ENCODE data around the gene CAND2.

The CAND2 gene

DNA sequence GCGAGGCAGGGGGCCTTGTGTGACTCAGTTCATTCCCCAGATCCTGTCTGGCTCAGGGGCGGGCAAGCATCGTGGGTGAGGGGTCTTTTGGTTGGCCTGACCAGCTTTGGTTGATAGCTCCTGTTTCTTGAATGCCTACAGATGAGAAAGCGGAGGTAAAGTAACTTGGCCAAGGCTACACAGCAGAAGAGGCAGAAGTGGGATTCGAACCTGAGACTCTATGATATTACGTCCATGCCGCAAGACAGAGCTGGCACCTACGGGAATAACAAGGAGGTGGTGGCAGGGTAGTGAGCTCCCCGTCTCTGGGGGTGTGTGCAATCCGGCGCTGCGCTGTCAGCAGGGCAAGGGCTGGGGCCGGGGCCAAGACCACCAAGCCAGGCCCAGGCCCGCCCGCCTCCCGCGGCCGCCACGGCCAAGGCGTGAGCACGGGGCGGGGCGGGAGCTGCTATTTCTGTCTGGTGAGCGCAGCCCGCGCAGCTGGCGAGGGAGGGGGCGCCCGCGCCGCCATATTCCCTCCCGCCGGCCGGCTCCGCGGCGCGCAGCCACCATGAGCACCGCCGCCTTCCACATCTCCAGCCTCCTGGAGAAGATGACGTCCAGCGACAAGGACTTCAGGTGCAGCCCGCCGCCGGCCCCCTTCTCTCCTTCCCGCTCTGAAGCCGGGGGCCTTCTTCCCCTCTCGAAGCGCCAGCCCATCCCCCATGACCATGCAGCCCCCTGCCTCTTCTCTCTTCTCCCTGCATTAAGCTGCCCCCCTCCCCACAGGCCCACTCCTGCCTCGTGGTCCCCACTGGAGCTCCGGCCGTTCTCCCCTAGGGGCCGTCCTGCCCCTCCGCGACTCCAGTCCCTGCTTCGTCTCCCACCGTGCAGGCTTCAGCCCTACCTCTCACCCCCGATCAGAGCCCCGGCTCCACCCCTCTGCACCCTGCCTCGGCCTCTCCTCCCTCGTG is at the start of gene CAND2:
Gene CAND2, plus strand, starts transcription at position 510 of the 953 bp plus-strand sequence. Its CDS starts 41 bp downstream, at position 551.
- H3K4me1 ChIP-seq (ENCODE audit: control insufficient read depth, insufficient read depth, low read length) = peaks cover 20% of the 10 kb centered on the region
- H3K9ac ChIP-seq (ENCODE audit: low read length in 2 of 2) = peak within 1 kb of the TSS; percentile 40 to 89
- peaks cover 0 to 3% of the 10 kb centered on the region in 2 donors for H3K36me3 ChIP-seq (ENCODE audit: control insufficient read depth in 2 of 2, insufficient read depth in 2 of 2, low read length in 2 of 2)
- H3K4me3 ChIP-seq (ENCODE audit: low read length in 2 of 2) = peak within 1 kb of the TSS; percentile 67 to 86
- H3K27me3 ChIP-seq (ENCODE audit: control insufficient read depth in 1 of 2, insufficient read depth in 2 of 2, low read length in 2 of 2) = no peaks in the 10 kb centered on the region
- H3K9me3 ChIP-seq (ENCODE audit: control insufficient read depth in 2 of 2, low read length in 2 of 2) = no peaks in the 10 kb centered on the region
- H3K27ac ChIP-seq (ENCODE audit: low read length) = peak within 1 kb of the TSS; percentile 79

DNA sequence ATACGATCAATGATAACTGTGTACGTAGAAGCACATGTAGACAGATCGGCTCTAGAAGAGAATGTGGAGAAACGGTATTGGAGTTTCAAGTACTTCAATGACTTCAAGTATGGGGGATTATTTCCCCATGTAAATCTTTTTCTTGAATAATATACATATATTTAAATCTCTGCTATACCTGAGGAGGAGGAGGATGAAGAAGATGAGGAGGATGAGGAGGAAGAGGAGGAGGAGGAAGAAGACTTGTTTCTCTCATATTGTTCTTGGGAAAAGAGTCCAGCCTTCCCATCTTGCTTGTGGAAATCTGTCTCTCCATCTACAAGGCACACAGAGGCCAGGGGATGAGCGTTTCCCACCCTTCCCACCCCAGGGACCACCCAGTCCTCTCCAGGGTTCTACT is 48.0 kb upstream of the CAND2 start:
- no peaks in the 10 kb centered on the region for H3K27me3 ChIP-seq (ENCODE audit: control insufficient read depth in 1 of 2, insufficient read depth in 2 of 2, low read length in 2 of 2)
- no peaks in the 10 kb centered on the region for H3K9me3 ChIP-seq (ENCODE audit: control insufficient read depth in 2 of 2, low read length in 2 of 2)
- H3K36me3 ChIP-seq (ENCODE audit: control insufficient read depth in 2 of 2, insufficient read depth in 2 of 2, low read length in 2 of 2) = no peaks in the 10 kb centered on the region
- H3K27ac ChIP-seq (ENCODE audit: low read length) = no peak overlapping the region
- H3K4me3 ChIP-seq (ENCODE audit: low read length in 2 of 2) = no peak overlapping the region
- no peak overlapping the region for H3K9ac ChIP-seq (ENCODE audit: low read length in 2 of 2)
- H3K4me1 ChIP-seq (ENCODE audit: control insufficient read depth, insufficient read depth, low read length) = peaks cover 7% of the 10 kb centered on the region

DNA sequence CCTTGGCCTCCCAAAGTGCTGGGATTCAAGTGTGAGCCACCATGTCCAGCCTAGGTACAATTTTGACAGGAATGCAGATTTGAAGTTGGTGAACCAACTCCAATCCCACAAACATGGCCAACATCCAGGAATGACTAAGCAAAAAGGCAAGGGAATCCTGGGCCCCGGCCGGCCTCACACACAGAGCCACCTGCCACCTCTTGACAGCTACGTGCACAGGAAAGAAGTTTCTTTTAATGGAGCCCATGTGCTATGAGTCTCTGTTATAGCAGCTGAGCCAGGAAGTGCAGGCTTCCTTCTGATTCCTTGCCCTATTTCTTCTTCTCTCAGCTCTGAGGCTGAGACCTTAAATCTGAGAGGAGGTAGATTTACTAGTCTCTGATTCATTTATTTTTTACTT is 46.3 kb upstream of the CAND2 start:
- H3K27me3 ChIP-seq (ENCODE audit: control insufficient read depth in 1 of 2, insufficient read depth in 2 of 2, low read length in 2 of 2) = no peaks in the 10 kb centered on the region
- H3K9me3 ChIP-seq (ENCODE audit: control insufficient read depth in 2 of 2, low read length in 2 of 2) = no peaks in the 10 kb centered on the region
- H3K9ac ChIP-seq (ENCODE audit: low read length in 2 of 2) = no peak overlapping the region
- no peak overlapping the region for H3K4me3 ChIP-seq (ENCODE audit: low read length in 2 of 2)
- peaks cover 7% of the 10 kb centered on the region for H3K4me1 ChIP-seq (ENCODE audit: control insufficient read depth, insufficient read depth, low read length)
- H3K27ac ChIP-seq (ENCODE audit: low read length) = peak overlapping the region; percentile 18
- H3K36me3 ChIP-seq (ENCODE audit: control insufficient read depth in 2 of 2, insufficient read depth in 2 of 2, low read length in 2 of 2) = no peaks in the 10 kb centered on the region

DNA sequence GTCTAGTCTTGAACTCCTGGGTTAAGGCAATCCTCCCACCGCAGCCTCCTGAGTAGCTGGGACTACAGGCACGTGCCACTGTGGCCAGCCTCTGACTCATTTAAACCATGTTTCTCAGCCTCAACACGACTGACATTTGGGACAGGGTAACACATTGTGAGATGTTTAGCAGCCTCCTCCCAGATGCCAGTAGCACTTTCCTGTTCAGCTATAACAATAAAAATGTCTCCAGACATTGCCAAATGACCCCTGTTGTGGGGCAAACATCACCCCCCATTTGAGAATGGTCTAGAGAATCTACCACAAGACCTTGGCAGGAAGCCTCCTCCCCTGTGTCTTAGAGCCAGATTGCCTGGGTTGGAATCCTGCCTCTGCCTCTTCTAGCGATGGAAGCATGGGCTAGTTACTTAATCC is 45.8 kb upstream of the CAND2 start:
- H3K4me3 ChIP-seq (ENCODE audit: low read length in 2 of 2) = no peak overlapping the region
- no peaks in the 10 kb centered on the region for H3K36me3 ChIP-seq (ENCODE audit: control insufficient read depth in 2 of 2, insufficient read depth in 2 of 2, low read length in 2 of 2)
- H3K27ac ChIP-seq (ENCODE audit: low read length) = peak overlapping the region; percentile 18
- H3K27me3 ChIP-seq (ENCODE audit: control insufficient read depth in 1 of 2, insufficient read depth in 2 of 2, low read length in 2 of 2) = no peaks in the 10 kb centered on the region
- H3K9ac ChIP-seq (ENCODE audit: low read length in 2 of 2) = no peak overlapping the region
- H3K9me3 ChIP-seq (ENCODE audit: control insufficient read depth in 2 of 2, low read length in 2 of 2) = no peaks in the 10 kb centered on the region
- H3K4me1 ChIP-seq (ENCODE audit: control insufficient read depth, insufficient read depth, low read length) = peaks cover 7% of the 10 kb centered on the region

DNA sequence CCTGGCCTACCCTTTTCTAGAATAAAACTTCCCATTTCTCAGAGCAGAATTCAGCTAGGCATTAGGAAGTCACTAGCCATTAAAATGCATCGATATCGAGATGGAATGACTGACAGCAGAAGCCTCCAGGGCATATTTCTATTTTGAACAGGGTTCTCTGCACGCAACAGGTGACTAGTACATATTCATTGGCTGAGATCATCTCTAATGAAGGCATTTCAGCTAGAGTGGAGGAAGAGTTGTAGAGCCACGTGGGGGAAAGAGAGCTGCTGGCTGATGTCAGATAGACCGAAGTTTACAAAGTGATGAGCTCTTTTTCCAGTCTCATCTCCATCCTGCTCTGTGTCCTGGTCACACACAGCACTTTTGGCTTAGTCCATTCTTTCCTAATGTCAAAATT is 44.9 kb upstream of the CAND2 start:
- Histone ChIP-seq H3K9ac (ENCODE audit: low read length in 2 of 2) (no peak overlapping the region), H3K36me3 (ENCODE audit: control insufficient read depth in 2 of 2, insufficient read depth in 2 of 2, low read length in 2 of 2) (no peaks in the 10 kb centered on the region), H3K27ac (ENCODE audit: low read length) (no peak overlapping the region), H3K4me1 (ENCODE audit: control insufficient read depth, insufficient read depth, low read length) (peaks cover 7% of the 10 kb centered on the region), H3K27me3 (ENCODE audit: control insufficient read depth in 1 of 2, insufficient read depth in 2 of 2, low read length in 2 of 2) (no peaks in the 10 kb centered on the region), H3K9me3 (ENCODE audit: control insufficient read depth in 2 of 2, low read length in 2 of 2) (no peaks in the 10 kb centered on the region), H3K4me3 (ENCODE audit: low read length in 2 of 2) (no peak overlapping the region)

DNA sequence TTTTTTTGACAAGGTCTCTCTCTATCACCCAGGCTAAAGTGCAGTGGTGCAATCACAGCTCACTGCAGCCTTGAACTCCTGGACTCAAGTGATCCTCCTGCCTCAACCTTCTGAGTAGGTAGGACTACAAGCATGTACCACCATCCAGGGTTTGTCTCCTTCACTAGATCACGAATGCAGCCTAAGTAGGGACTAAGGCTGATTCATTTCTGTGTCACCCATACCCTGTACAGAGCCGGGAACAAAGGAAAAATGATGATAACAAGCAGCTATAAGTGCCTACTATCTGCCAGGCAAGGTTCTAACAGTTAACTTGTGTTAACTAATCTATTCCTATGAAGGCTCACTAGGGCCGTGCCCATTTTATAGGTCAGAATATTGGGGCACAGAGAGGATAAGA is 44.4 kb upstream of the CAND2 start:
- Histone ChIP-seq H3K36me3 (ENCODE audit: control insufficient read depth in 2 of 2, insufficient read depth in 2 of 2, low read length in 2 of 2) (no peaks in the 10 kb centered on the region), H3K27me3 (ENCODE audit: control insufficient read depth in 1 of 2, insufficient read depth in 2 of 2, low read length in 2 of 2) (no peaks in the 10 kb centered on the region), H3K4me1 (ENCODE audit: control insufficient read depth, insufficient read depth, low read length) (peaks cover 7% of the 10 kb centered on the region), H3K9me3 (ENCODE audit: control insufficient read depth in 2 of 2, low read length in 2 of 2) (no peaks in the 10 kb centered on the region), H3K9ac (ENCODE audit: low read length in 2 of 2) (no peak overlapping the region), H3K4me3 (ENCODE audit: low read length in 2 of 2) (no peak overlapping the region), H3K27ac (ENCODE audit: low read length) (no peak overlapping the region)

DNA sequence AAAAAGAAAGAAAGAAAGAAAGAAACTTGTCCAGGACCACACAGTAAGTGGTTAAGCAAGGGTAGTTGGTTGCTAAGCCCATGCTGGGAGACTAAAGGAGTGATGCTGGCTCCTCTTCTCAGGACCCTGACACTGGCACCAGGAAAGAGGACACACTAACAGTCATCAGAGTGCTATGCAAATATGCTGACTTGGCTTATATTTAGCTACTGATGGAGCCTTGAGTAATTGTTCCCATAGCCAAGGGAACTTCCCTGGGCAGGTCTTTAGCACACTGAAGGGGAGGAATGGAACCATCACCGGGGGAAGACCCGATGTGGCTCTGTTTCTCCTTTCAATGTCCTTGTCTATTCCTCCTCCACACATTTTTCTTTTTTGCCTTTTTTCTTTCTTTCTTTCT is 43.7 kb upstream of the CAND2 start:
- Histone ChIP-seq H3K9ac (ENCODE audit: low read length in 2 of 2) (no peak overlapping the region), H3K27me3 (ENCODE audit: control insufficient read depth in 1 of 2, insufficient read depth in 2 of 2, low read length in 2 of 2) (no peaks in the 10 kb centered on the region), H3K36me3 (ENCODE audit: control insufficient read depth in 2 of 2, insufficient read depth in 2 of 2, low read length in 2 of 2) (no peaks in the 10 kb centered on the region), H3K4me3 (ENCODE audit: low read length in 2 of 2) (no peak overlapping the region), H3K4me1 (ENCODE audit: control insufficient read depth, insufficient read depth, low read length) (peaks cover 9% of the 10 kb centered on the region), H3K27ac (ENCODE audit: low read length) (no peak overlapping the region), H3K9me3 (ENCODE audit: control insufficient read depth in 2 of 2, low read length in 2 of 2) (no peaks in the 10 kb centered on the region)

DNA sequence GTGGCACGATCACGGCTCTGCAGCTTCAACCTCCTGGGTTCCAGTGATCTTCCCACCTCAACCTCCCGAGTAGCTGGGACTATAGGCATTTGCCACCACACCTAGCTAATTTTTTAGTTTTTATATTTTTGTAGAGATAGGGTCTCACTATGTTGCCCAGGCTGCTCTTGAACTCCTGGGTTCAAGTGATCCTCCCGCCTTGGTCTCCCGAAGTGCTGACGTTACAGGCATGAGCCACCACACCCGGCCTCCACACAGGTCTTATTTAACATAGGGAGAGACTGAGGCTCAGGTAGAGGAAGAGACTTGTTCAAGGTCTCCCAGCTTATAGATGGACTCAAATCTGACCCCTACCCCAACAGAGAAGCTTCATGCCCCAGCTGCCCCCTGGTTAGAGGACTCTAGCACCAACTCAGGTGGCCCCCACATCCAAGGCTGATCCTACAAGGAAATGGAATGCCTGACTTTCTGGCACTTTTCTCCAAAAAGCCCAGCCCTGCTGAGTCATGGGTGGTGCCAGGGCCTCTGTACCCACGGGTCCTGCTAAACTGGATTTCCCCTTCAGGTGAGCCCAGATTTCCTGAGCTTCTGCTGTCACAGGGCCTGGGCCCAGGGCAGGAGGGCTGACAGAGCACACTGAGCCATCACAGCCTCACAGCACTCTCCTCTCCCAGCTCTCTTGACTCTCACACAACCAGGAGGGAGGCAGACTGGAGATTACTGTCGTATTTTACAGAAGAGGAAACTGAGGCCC is 43.0 kb upstream of the CAND2 start:
- Histone ChIP-seq H3K9ac (ENCODE audit: low read length in 2 of 2) (no peak overlapping the region), H3K9me3 (ENCODE audit: control insufficient read depth in 2 of 2, low read length in 2 of 2) (no peaks in the 10 kb centered on the region), H3K4me1 (ENCODE audit: control insufficient read depth, insufficient read depth, low read length) (peaks cover 15% of the 10 kb centered on the region), H3K36me3 (ENCODE audit: control insufficient read depth in 2 of 2, insufficient read depth in 2 of 2, low read length in 2 of 2) (no peaks in the 10 kb centered on the region), H3K27ac (ENCODE audit: low read length) (no peak overlapping the region), H3K27me3 (ENCODE audit: control insufficient read depth in 1 of 2, insufficient read depth in 2 of 2, low read length in 2 of 2) (no peaks in the 10 kb centered on the region), H3K4me3 (ENCODE audit: low read length in 2 of 2) (no peak overlapping the region)

DNA sequence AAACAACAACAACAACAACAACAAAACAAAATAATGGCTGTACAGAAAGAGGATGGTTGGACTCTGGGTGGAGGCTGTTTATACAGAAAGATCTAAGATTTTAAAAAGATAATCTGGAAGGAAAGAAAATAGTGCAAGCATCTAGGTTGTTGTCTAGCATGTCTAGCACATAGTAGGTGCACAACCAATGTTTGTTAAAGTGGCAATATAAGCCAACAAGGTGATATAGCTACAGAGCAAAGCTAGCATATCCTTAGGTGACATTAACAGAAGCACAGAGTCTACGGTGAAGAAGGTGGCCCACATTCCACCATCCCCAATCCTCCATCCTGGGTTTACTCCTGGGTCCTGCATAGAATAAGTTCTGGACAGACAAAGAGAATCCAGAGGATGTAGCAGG is 42.2 kb upstream of the CAND2 start:
- Histone ChIP-seq H3K27ac (ENCODE audit: low read length) (no peak overlapping the region), H3K9ac (ENCODE audit: low read length in 2 of 2) (no peak overlapping the region), H3K27me3 (ENCODE audit: control insufficient read depth in 1 of 2, insufficient read depth in 2 of 2, low read length in 2 of 2) (no peaks in the 10 kb centered on the region), H3K4me1 (ENCODE audit: control insufficient read depth, insufficient read depth, low read length) (peaks cover 20% of the 10 kb centered on the region), H3K4me3 (ENCODE audit: low read length in 2 of 2) (no peak overlapping the region), H3K9me3 (ENCODE audit: control insufficient read depth in 2 of 2, low read length in 2 of 2) (no peaks in the 10 kb centered on the region), H3K36me3 (ENCODE audit: control insufficient read depth in 2 of 2, insufficient read depth in 2 of 2, low read length in 2 of 2) (no peaks in the 10 kb centered on the region)

DNA sequence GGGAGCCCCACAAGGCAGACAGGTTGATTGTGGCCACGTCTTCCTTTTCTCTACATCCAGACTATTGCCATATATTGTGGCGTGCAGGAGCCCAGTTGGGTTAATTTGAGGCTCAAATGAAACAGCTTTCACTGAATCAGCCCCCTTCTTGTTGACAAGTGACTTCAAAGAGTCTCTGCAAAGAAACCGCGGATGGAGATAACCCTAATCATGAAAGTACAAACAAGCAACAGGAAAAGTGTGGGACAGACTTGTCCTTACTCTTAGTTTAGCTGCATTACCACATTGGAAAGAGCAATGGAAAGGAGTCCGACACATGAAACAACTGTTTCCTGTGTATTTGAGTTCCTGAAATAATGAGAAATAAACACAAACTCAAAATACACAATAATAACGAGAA is 40.7 kb upstream of the CAND2 start:
- Histone ChIP-seq H3K4me1 (ENCODE audit: control insufficient read depth, insufficient read depth, low read length) (peaks cover 13% of the 10 kb centered on the region), H3K27ac (ENCODE audit: low read length) (no peak overlapping the region)

More for the DNA sequence above, 40.7 kb upstream of the CAND2 start:
- H3K9me3 ChIP-seq (ENCODE audit: control insufficient read depth in 2 of 2, low read length in 2 of 2) = no peaks in the 10 kb centered on the region
- no peaks in the 10 kb centered on the region for H3K27me3 ChIP-seq (ENCODE audit: control insufficient read depth in 1 of 2, insufficient read depth in 2 of 2, low read length in 2 of 2)
- no peak overlapping the region for H3K9ac ChIP-seq (ENCODE audit: low read length in 2 of 2)
- H3K4me3 ChIP-seq (ENCODE audit: low read length in 2 of 2) = no peak overlapping the region
- no peaks in the 10 kb centered on the region for H3K36me3 ChIP-seq (ENCODE audit: control insufficient read depth in 2 of 2, insufficient read depth in 2 of 2, low read length in 2 of 2)

Measured in stomach smooth muscle (tissue), 2 donors.